NCI-H146 (cell line): ENCODE data around the gene JAM3.

ENCODE experiments used
- DNase-seq: peaks from one replicate; lab custom pipeline; 2025; lab: John Stamatoyannopoulos, UW

Gene JAM3

DNA sequence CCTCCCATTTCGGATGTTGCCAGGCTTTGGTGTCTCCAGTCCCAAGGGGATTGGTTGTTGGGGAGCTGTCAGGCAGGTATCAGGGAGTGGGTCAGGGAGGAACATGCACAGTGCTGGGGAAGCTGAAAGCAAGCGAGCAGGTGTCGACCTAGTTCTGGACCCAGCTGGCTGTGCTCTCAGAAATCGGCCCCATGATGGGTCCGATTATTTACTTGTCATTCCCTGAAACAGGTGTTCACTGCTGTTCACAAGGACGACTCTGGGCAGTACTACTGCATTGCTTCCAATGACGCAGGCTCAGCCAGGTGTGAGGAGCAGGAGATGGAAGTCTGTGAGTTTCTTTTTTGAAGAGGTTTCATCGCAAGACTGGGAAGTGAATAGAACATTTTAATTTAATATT is 76.8 kb downstream of the JAM3 start:
- peak; percentile 60 for DNase-seq

DNA sequence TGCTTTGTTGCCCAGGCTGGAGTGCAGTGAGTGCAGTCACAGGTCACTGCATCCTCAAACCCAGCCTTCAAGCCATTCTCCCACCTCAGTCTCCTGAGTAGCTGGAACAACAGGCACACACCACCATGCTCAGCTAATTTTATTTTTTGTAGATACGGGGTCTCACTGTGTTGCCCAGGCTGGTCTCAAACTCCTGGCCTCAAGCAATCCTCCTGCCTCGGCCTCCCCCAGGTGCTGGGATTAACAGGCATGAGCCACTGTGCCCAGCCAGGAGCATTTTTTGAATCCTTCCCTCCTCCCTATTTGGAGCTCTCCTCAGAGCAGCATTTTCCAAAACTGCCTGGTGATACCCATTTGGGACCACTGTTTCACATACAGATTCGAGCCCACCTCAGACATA is 77.7 kb downstream of the JAM3 start:
- DNase-seq, result no peak

DNA sequence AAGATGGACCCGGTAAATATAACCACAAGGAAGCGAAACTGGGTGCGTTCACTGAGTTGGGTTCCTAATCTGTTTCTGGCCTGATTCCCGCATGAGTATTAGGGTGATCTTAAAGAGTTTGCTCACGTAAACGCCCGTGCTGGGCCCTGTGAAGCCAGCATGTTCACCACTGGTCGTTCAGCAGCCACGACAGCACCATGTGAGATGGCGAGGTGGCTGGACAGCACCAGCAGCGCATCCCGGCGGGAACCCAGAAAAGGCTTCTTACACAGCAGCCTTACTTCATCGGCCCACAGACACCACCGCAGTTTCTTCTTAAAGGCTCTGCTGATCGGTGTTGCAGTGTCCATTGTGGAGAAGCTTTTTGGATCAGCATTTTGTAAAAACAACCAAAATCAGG is 80.5 kb downstream of the JAM3 start:
- DNase-seq, result no peak

DNA sequence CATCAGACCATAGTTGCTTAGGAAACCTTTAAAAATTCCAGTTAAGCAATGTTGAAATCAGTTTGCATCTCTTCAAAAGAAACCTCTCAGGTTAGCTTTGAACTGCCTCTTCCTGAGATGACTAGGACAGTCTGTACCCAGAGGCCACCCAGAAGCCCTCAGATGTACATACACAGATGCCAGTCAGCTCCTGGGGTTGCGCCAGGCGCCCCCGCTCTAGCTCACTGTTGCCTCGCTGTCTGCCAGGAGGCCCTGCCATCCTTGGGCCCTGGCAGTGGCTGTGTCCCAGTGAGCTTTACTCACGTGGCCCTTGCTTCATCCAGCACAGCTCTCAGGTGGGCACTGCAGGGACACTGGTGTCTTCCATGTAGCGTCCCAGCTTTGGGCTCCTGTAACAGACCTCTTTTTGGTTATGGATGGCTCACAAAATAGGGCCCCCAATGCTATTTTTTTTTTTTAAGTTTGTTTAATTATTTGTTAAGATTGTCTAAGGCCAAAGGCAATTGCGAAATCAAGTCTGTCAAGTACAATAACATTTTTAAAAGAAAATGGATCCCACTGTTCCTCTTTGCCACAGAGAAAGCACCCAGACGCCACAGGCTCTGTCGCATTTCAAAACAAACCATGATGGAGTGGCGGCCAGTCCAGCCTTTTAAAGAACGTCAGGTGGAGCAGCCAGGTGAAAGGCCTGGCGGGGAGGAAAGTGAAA is 81.5 kb downstream of the JAM3 start:
- no peak for DNase-seq

DNA sequence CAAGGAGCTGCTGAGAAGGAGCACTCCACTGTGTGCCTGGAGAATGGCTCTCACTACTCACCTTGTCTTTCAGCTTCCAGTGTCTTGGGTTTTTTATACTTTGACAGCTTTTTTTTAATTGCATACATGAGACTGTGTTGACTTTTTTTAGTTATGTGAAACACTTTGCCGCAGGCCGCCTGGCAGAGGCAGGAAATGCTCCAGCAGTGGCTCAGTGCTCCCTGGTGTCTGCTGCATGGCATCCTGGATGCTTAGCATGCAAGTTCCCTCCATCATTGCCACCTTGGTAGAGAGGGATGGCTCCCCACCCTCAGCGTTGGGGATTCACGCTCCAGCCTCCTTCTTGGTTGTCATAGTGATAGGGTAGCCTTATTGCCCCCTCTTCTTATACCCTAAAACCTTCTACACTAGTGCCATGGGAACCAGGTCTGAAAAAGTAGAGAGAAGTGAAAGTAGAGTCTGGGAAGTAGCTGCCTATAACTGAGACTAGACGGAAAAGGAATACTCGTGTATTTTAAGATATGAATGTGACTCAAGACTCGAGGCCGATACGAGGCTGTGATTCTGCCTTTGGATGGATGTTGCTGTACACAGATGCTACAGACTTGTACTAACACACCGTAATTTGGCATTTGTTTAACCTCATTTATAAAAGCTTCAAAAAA is 82.3 kb downstream of the JAM3 start:
- no peak for DNase-seq

DNA sequence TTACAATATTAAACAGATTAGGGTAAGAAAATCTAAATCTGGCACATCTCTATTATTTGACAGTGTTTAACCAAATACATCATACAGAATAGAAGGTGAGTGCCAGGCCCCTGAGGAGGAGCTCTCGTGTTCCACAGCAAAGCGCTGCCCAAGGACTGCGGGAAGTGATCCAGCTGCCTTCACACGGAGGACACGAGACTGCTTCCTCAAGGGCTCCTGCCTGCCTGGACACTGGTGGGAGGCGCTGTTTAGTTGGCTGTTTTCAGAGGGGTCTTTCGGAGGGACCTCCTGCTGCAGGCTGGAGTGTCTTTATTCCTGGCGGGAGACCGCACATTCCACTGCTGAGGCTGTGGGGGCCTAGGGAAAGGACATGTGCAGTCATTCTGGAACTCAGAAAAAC is 83.8 kb downstream of the JAM3 start:
- DNase-seq, result no peak

DNA sequence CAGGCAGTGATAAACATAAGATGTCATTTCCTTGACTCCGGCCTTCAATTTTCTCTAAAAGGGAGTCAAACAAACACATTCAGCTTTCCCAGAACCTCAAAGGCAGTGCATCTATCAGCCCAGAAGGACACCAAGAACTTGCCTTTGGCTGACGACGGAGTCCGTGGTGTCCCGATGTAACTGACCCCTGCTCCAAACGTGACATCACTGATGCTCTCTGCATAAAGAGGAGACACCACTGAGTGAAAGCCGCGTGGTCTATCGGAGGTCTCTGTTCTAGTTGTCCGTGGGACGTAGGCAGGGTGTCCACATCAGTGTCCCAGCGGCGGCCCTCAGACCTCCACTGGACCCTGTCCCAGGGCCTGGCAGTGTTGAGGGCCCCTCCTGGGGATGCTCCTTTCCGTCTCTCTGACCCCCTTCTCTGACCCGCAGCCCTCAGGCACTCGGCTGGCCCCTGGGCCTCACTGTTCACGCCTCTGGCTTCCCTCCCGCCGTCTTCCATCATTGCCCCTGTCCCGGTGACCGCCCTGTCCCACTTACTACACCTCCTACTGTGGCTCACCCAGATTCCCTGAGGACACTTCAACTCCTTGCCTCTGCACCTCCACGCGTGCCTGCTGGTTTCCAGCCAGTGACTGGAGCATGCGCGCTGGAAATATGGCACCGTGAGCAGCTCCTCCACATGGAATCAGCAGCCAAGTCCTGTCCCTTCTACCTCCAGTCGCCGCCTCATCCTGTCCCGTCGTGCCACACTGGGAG is 84.5 kb downstream of the JAM3 start:
- no peak for DNase-seq

DNA sequence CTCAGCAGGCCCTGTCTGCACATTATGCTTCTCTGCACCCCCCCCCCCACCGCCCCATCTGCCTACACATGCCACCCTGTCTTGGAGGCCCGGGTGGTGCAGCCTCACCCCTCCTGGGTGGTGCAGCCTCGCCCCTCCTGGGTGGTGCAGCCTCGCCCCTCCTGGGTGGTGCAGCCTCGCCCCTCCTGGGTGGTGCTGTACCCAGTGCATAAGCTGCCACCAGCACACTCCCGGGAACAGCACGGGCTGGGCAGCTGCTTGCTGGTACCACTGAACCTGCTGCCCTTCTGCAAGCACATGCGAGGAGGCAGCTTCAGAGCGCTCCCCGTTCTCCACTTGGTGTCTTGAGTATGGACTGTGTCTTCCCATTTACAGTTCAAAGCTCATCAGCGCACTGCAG is 85.6 kb downstream of the JAM3 start:
- DNase-seq, result no peak

DNA sequence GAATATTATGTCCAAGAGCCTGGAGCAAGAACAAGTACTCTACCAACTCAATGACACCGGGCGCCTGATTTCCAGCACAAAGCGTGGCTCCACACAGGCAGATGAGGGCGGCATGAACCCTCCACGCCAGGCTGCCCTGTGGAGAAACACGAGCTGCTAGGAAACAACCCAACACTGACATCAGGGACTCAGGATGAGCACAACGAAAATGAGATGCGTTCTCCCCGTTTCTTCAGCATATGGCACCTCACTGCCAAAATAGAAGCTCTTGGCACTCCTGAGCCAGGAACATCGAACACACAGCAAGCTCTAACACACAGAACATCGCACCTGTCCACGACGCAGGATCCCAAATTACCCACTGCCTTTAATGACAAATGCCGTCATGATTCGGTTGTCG is 86.6 kb downstream of the JAM3 start:
- no peak for DNase-seq

DNA sequence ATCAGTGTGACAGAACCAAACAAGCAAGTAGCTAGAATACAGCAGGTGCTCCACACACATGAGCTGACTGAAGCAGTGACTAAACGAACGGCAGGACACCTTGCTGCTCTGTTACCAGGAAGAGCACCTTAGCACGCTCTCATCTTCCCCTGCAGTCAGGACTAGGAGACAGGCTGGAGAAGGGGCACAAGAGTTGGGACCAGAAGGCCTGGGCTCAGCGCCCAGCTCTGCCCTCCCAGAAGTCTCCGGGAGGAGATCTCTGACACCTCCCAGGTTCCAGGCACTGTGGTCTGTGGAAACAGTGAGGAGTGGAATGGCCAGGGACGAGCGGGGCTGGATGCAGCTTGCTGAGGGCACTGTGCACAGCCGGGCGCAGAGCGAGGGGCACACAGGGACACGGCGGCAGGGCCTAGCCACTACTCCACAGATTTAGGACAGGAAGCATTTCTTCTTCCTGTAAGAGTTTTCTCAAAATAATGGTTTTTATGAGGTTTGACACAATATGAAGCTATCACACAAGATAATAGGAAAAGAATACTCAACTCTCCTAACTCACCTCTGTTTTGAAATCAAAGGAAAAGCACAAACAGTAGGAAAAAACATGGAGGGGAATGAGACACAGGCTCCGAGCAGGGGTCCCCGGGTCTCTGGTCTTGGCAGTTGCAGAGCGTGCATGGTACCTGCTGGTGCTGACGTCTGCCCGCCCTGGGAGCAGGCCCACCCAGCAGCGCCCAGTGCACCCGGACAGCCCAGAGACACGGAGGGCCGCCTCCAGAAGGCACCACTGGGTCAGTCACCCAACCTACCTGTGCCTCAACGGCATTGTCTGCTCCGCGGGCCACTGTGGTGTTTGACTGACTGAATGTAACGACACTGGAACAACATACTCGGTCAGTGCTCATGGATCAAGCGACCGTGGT is 87.3 kb downstream of the JAM3 start:
- no peak for DNase-seq

DNA sequence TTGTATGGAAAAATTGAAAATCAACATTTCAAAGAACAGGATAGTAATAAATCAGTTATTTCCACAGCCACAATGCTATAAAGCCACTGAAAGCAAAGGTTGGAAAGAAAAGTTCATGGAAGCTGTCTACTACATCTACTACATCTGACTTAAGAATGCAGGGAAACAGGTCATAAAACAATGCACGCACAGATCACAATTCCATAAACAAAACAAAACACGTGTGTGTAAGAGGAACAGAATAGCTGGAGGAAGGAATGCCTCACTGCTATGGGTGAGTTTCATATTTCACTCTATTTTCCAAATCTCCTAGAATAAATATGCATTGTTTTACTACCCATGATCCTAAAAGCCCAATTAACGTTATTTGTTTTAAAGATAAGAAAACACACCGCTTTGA is 88.6 kb downstream of the JAM3 start:
- DNase-seq, result no peak

DNA sequence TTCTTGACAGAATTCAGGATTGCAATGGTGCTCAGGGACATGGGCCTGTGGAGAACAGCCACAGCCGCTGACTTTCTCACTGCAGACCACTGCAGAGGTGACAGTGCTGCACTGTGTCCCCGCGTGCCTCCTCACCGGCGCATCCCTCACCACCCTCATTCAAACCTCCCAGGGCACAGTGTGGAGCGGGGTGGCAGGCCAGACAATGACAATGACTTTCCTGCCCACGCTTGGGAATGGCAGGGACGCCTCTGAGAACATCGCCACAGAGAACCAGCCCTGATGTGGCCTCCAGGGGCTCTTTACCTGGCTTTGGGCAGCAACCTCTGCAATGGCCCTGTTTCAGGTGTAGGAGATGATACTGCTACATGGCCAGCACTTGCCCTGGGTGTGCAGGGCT is 89.2 kb downstream of the JAM3 start:
- no peak for DNase-seq

DNA sequence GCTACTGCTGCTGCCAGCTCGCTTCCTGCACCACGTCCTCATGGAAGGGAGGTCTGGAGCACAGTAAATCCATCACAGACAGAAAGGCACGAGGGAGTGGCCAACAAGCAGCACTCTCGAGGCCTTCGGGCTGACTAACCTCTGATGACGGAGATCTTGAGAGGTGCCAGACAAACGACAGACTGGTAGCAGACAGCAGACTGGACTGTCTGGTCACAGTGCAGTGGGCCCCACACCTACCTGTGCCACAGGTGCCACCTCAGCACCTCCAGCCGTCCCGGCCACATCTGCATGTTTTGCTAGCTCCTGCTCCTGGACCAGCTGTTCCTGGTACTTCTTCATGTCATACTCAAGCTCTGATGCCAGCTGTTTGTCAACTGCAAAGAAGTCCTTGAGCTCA is 90.8 kb downstream of the JAM3 start:
- no peak for DNase-seq

DNA sequence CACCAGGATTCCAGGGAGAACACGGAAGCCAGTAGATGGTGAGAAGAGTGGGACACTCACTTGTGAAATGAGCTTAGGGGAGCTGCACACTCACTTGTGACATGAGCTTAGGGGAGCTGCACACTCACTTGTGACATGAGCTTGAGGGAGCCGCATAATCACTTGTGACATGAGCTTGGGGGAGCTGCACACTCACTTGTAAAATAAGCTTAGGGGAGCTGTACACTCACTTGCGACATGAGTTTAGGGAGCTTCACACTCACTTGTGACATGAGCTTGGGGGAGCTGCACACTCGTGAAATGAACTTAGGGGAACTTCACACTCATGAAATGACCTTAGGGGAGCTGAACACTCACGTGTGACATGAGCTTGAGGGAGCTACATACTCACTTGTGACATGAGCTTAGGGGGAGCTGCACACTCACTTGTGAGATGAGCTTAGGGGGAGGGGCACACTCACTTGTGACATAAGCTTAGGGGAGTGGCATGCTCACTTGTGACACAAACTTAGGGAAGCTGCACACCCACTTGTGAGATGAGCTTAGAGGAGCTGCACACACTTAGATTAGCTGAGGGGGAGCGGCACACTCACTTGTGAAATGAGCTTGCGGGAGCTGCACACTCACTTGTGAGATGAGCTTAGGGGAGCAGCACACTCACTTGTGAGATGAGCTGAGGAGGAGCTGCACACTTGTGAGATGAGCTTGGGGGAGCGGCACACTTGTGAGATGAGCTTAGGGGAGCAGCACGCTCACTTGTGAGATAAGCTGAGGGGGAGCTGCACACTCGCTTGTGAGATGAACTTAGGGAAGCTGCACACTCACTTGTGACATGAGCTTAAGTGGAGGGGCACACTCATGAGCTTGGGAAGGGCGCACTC is 95.9 kb downstream of the JAM3 start:
- DNase-seq, result no peak

DNA sequence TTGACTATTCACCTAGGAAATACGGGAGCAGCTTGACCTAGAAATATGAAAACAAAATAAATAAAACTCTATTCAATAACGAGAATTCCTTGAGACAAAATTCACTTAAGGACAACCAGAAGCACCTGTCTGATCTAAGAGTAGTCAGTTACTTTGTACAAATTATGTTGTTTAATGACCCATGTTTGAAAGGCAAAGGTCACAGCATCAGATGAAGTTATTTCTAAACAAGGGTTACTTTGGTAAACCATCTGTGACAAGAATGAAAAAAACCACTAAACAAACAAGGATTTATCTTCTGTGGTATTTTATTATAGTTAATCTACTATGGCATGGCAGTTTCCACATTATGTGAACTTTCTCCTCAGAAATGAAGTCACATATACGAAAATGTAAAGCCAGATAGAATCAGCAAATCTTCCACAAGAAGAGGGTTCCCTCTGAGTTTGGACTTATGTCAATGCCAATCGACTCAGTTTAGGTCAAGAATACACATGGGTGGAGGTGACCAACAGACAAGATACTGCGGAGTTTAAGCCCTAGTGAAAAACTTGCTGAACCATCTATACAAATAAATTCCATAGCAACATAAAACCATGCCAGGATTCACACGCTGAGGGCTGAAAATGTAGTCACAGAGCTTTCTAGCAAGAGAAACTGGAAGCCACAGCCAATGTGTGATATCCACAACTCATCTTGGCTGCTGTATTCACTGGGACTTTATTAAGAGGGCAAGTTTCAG is 101.5 kb downstream of the JAM3 start:
- no peak for DNase-seq

DNA sequence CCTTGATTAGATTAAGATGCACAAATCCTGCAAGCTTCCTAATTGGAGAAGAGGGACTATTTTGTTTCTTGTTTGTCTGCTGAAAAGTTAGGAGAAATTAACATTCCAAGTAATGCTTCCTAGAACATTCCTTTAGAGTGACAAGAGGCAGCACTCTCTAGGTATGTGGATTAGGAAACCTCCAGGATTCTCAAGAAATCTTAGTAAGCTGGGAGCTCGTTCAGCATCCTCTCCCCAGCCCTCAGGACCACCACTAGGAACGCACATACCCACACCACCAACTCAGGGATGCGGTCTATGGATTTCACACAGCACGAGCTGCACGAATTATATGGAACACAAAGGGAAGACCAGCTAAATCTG is 102.0 kb downstream of the JAM3 start:
- DNase-seq, result no peak

DNA sequence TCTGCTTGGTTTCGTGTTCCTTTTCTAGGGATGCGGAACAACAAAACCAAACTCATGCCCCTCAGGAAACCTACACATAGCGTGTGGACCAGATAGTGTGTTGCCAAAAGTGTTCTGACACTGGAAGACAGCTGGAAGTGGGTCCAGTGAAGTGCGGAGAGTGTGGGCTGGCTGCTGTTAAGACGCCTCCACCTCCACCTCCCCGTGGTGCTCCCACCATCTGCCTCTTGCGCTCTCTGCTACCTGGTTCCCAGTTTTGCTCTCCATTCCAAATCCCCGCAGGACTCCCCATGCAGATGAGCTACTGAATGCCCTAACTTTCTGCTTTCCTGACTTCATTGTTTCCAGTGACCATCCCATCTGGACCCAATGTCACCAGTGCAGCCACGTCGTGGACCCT is 103.1 kb downstream of the JAM3 start:
- no peak for DNase-seq

DNA sequence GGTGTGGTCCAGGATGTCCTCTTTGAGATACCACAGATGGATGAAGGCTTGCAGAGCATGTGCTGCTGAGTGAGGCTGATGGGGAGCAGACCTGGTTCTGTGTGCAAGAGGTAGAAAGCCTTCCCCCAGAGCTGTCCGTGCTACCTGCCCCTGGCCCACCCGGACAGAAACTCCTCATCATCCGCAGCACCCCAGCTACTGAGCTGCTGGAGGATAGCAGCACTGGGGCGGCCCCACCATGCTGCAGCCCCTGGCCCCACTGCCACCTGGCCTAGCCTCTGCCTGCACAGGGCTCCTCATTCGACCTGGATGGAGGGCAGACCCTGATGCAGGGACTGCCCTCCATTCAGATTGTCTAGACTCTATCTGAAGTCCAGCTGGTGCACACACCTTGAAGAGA is 104.4 kb downstream of the JAM3 start:
- DNase-seq, result no peak

DNA sequence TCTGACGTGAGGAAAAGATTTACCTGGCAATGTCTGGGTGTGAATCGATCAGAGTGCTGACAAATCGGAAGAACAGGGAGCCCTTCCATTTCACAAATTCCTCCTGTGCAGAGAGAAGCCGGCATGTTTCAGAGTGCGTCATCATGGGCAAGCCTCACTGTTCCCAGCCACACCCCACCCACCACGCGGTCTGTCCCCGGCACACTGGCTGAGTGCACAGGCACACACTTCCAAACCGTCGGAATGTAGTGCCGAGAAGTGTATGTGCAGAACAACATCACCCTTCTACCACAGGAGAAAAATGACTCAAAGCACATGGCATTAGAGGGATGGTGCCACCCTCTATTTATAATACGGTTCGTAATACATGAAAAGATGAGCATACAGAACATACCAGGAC is 107.4 kb downstream of the JAM3 start:
- no peak for DNase-seq

DNA sequence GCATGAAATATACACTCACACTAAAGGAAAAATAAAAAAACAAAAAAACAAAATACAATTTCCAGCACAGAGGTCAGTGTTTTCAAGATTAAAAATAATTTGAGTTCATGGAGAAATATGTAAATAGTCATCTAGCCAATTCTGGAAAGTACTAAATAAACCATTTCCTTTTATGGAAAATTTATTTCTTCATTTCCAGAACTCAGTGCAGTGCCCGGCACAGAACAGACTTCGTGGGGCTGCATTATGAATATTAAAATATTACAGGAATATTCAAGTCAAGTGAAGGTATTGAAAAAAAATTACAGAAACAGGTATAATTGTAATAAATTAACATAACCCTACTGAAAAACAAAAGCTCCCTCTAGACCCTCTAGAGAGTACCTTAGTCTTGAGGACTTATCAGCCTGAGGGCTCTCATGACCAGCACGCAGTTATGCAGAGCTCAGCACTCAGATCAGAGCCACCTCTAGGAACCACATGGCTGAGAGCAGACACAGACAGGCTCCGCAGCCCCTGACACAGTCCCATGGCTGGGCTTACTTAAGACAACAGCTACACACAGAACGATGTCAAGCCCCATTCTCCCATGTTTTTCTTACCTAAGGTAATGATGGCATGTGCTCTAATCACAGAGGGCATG is 109.3 kb downstream of the JAM3 start:
- DNase-seq, result no peak
